Parathyroid adenoma (tissue), 2 donors: ENCODE data around the gene TRPV3.

Source experiments
- H2AFZ ChIP-seq: fragments of 300-600 bp; sonication (generic); one replicate; pipeline ENCODE4 v1.7.0; 2017; ENCODE audit warnings: antibody characterized with exemption, mild to moderate bottlenecking
- H3K27ac ChIP-seq: fragments of 300-600 bp; sonication (generic); one replicate; pipeline ENCODE4 v1.7.0; 2017
- H3K27me3 ChIP-seq: fragments of 300-600 bp; sonication (generic); one replicate; pipeline ENCODE4 v1.7.0; 2017; ENCODE audit warnings: low read length; ENCODE audit not compliant: control insufficient read depth, insufficient read depth
- H3K36me3 ChIP-seq: fragments of 300-600 bp; sonication (generic); one replicate; pipeline ENCODE4 v1.7.0; 2017; ENCODE audit warnings: low read length; ENCODE audit not compliant: control insufficient read depth, insufficient read depth
- H3K4me1 ChIP-seq: fragments of 300-600 bp; sonication (generic); one replicate; pipeline ENCODE4 v1.7.0; 2017; ENCODE audit warnings: control low read depth
- H3K4me2 ChIP-seq: fragments of 300-600 bp; sonication (generic); one replicate; pipeline ENCODE4 v1.7.0; 2017; ENCODE audit warnings: low read length
- H3K4me3 ChIP-seq: fragments of 300-600 bp; sonication (generic); one replicate; pipeline ENCODE4 v1.7.0; 2017; ENCODE audit warnings: low read depth, low read length
- H3K79me2 ChIP-seq: fragments of 300-600 bp; sonication (generic); one replicate; pipeline ENCODE4 v1.7.0; 2017; ENCODE audit warnings: control low read depth
- H3K9ac ChIP-seq: fragments of 300-600 bp; sonication (generic); one replicate; pipeline ENCODE4 v1.7.0; 2017; ENCODE audit warnings: mild to moderate bottlenecking
- H3K9me3 ChIP-seq: fragments of 300-600 bp; sonication (generic); one replicate; pipeline ENCODE4 v1.7.0; 2017; ENCODE audit warnings: low read length; ENCODE audit not compliant: control insufficient read depth
- CTCF ChIP-seq: fragments of 300-600 bp; sonication (generic); IDR thresholded peaks from one replicate; pipeline ENCODE4 v1.7.0; 2017; ENCODE audit warnings: antibody characterized with exemption, mild to moderate bottlenecking
- donor health status: primary hyperparathyroidism.

Gene TRPV3

GRCh38 chr17:3532106-3532858, 25.3 kb downstream of the TRPV3 start:
- no peak overlapping the region for H3K4me3 ChIP-seq
- H3K27me3 ChIP-seq, result no peaks in the 10 kb centered on the region
- H3K27ac ChIP-seq, result no peak overlapping the region
- H2AFZ ChIP-seq, result no peak overlapping the region
- no peaks in the 10 kb centered on the region for H3K36me3 ChIP-seq
- no peak for TF ChIP-seq CTCF
- H3K9ac ChIP-seq, result no peak overlapping the region
- no peaks in the 10 kb centered on the region for H3K9me3 ChIP-seq
- H3K79me2 ChIP-seq, result no peaks in the 10 kb centered on the region
- no peak overlapping the region for H3K4me2 ChIP-seq
- H3K4me1 ChIP-seq, result peaks cover 2% of the 10 kb centered on the region

GRCh38 chr17:3531266-3532101, 26.1 kb downstream of the TRPV3 start:
- H3K27ac ChIP-seq, result no peak overlapping the region
- no peak overlapping the region for H3K9ac ChIP-seq

GRCh38 chr17:3529817-3530741, 27.5 kb downstream of the TRPV3 start:
- H3K9me3 ChIP-seq, result no peaks in the 10 kb centered on the region
- H3K9ac ChIP-seq, result no peak overlapping the region
- H3K4me2 ChIP-seq, result no peak overlapping the region
- no peak overlapping the region for H3K4me3 ChIP-seq
- TF ChIP-seq CTCF, result no peak
- no peak overlapping the region for H2AFZ ChIP-seq
- no peak overlapping the region for H3K27ac ChIP-seq
- H3K27me3 ChIP-seq, result no peaks in the 10 kb centered on the region
- H3K79me2 ChIP-seq, result no peaks in the 10 kb centered on the region
- no peaks in the 10 kb centered on the region for H3K36me3 ChIP-seq
- H3K4me1 ChIP-seq, result no peaks in the 10 kb centered on the region

More at GRCh38 chr17:3531266-3532101, 26.1 kb downstream of the TRPV3 start:
- no peak for TF ChIP-seq CTCF
- no peak overlapping the region for H3K4me2 ChIP-seq
- no peaks in the 10 kb centered on the region for H3K79me2 ChIP-seq
- no peak overlapping the region for H3K4me3 ChIP-seq
- H3K4me1 ChIP-seq, result peaks cover 2% of the 10 kb centered on the region
- no peaks in the 10 kb centered on the region for H3K27me3 ChIP-seq
- no peaks in the 10 kb centered on the region for H3K36me3 ChIP-seq
- no peaks in the 10 kb centered on the region for H3K9me3 ChIP-seq
- H2AFZ ChIP-seq, result no peak overlapping the region

GRCh38 chr17:3528880-3529511, 28.6 kb downstream of the TRPV3 start:
- no peak overlapping the region for H2AFZ ChIP-seq
- no peak overlapping the region for H3K9ac ChIP-seq
- H3K36me3 ChIP-seq, result no peaks in the 10 kb centered on the region
- no peaks in the 10 kb centered on the region for H3K9me3 ChIP-seq
- no peaks in the 10 kb centered on the region for H3K79me2 ChIP-seq
- H3K4me3 ChIP-seq, result no peak overlapping the region
- TF ChIP-seq CTCF, result no peak
- no peaks in the 10 kb centered on the region for H3K4me1 ChIP-seq
- no peak overlapping the region for H3K4me2 ChIP-seq
- no peak overlapping the region for H3K27ac ChIP-seq
- H3K27me3 ChIP-seq, result no peaks in the 10 kb centered on the region
